SKM-1 treated with dmso at 0.1 percent for 144 hours (cell line): ENCODE data around the gene LPP.

Source experiments
- DNase-seq: peaks from one replicate; lab custom pipeline; 2025; ENCODE audit not compliant: unreplicated experiment; lab: John Stamatoyannopoulos, UW

Gene LPP

GRCh38 chr3:188889054-188889491 lies 735.1 kb downstream of the LPP start:
- DNase-seq, result no peak

GRCh38 chr3:188890572-188891270 lies 736.8 kb downstream of the LPP start:
- DNase-seq, result no peak

GRCh38 chr3:188899881-188900280 lies 745.9 kb downstream of the LPP start:
- DNase-seq, result no peak

DNA sequence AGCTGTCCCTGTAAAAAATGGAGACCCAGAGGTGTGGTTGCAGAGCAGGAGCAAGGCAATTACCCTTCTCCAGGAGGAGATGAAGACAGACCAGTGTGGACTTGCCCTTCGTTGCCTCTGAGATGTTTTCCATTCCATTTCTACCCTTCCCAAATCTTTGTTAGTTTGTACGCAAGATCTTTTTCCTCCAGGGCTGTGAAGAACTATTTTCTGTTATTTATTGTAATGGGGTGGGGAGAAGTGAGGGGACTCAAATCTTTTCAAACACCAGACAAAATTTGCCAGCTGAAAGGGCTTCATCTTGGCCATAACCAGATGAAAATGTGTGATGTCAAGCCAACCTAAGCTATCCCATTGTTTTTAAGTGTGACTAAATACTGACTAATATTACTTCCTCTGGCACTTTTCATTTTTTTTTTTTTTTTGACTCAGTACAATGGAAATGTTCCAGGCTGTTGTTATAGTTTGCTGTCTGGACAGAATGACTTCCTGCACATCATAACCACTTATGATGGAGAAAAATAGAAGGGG lies 746.5 kb downstream of the LPP start:
- DNase-seq, result no peak

GRCh38 chr3:188901126-188901525 lies 747.2 kb downstream of the LPP start:
- DNase-seq, result no peak

DNA sequence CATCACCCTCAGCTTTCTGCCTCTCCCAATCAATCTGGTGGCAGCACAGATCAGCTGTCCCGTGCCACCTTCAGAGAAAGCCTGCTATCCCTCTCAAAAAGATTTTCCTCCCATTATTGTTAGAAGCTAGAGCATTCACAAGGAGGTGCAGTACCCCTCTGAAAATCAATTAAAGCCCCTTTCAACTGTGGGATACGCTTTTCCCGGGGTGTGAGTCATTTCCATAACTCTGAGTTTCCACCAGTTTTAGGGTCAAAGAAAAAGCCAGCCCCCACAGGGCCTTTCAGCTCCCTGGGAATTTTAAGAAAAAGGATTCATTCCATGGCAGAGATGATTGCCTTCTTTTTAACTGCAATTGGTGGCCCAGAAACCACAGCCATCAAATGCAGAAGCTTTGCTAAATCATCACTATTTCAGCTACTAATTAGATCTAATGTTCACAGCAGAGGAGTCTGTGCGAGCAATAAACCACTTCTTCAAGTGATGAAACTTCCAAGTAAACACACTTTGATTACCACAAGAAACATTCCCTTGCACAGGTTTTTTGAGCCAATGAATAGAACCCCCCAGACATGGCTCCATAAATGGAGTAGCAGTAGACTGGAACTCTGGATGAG lies 747.8 kb downstream of the LPP start:
- DNase-seq, result no peak

DNA sequence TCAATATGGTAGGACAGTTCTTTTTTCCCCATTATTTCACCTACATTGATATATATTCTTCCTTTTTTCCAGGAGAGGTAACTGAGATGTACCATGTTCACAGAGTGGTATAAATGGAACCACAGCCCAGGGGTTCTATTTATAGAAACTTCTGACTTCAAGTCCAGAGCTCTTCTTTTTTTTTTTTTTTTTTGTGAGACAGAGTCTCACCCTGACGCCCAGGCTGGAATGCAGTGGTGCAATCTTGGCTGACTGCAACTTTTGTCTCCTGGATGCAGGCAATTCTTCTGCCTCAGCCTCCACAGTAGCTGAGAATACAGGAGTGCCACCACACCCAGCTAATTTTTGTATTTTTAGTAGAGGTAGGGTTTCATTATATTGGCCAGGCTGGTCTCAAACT lies 750.7 kb downstream of the LPP start:
- DNase-seq, result no peak

DNA sequence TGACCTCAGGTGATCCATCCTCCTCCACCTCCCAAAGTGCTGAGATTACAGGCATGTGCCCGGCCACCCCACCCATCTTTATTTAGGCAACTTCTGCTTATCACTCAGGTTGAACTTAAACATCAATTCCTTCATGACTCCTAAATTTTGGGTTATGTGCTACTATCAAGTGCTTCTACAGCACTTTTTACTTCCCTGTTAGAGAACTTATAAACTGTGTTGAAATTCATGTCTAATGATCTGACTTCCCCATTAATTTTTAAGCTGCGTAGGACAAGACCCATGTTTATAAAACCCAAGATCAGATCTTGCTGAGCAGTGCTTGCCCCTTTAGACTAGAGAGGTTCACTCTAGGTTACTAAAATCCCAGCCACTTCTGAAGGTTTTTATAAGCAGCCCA lies 751.6 kb downstream of the LPP start:
- DNase-seq, result no peak

DNA sequence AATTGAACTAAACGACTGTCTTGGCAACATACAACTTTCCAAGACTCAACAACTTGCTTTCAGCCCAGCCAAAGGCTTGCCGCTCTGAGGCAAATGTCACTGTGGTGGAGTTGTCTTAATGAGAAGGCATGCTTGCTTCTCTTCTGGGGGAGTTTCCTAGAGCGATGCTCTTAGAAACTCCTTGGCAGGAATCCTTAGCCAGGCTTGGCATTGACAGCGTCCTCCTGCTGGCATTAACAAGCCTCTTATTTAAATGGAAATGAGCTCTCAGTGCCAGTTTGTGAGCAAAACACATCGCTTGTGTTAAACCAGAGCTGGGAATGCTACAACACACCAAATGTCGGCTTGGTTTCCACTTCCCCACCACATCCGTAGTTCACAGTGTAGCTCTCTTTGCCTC lies 752.3 kb downstream of the LPP start:
- DNase-seq, result no peak

DNA sequence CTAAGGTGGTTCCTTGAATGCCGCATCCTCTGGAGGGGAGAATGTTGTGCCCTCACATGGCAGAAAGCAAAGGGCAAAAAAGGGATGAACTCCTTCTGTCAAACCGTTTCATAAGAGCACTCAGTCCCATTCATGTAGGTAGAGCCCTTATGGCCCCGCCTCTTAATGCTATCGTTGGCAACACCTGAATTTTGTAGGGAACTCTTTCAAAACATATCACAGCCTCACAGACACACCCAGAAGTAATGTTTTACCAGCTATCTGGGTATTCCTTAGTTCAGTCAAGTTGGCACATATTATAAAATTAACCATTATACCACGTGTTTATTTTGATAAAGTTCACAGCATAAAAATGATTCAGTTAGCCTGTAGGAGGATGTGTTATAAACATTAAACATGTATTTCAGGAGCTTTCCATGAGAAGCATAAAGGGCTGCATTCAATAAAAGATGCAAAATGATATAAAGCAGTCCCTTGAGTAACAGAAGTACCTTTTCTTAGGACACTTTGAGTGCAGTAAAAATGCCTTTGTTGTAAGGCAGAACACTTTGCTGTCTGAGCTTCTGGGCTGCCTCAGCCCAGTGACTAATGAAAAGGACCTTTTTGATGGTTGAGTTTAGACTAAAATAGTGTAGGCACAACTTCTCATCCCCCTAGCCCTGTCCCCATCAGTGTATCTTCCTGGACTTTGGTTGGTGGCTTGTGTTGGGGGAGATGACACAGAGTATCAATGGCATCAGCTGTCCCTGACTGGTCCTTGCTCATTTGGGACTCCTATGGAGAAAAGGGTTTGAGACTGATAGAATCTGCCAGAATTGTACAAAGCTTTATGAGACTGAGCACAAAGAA lies 754.3 kb downstream of the LPP start:
- no peak for DNase-seq

- DNase-seq, result no peak
Observed at GRCh38 chr3:188911026-188911850, 757.3 kb downstream of the LPP start.

- no peak for DNase-seq
Observed at GRCh38 chr3:188913084-188913483, 759.1 kb downstream of the LPP start.

DNA sequence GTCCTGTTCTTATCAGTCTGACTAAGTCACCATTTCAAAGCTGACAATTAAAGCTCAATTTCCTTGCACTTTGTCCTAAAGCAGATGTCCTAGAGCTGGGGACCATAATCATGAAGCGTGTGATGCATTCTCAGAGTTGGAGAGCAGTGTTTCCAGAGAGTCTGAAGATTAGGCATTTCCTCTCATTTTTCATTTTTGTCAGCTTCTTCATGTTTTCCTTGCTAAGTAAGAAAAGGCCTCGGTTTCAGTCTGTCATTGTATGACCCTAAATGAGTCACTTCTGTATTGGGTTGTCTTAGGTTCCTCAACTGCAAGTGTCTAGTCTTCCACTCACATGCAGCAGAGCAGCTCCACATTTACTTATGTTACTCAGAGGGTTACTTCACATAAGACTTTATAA lies 760.6 kb downstream of the LPP start:
- DNase-seq, result no peak

- no peak for DNase-seq
Observed at GRCh38 chr3:188915127-188915526, 761.2 kb downstream of the LPP start.

- peak; percentile 62 for DNase-seq
Observed at GRCh38 chr3:188916934-188917401, 763.0 kb downstream of the LPP start.

DNA sequence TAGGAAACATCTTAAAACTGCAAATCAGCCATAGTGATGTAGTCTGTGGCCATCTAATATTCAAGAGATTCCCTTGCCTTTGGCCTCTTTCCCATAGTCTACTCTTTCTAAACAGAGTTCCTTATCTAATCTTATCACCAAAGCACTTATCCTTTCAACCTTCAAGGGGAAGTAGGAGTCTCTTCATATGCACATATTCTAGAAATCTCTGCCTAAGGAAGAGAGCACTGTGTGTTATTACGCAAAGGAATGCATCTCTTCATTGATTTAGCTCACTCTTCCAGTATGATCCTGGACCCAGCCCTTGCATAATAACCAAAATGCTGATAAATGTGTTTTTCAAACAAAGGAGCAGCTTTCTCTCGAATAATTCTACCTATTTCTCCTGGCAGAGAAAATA lies 764.1 kb downstream of the LPP start:
- DNase-seq, result no peak

DNA sequence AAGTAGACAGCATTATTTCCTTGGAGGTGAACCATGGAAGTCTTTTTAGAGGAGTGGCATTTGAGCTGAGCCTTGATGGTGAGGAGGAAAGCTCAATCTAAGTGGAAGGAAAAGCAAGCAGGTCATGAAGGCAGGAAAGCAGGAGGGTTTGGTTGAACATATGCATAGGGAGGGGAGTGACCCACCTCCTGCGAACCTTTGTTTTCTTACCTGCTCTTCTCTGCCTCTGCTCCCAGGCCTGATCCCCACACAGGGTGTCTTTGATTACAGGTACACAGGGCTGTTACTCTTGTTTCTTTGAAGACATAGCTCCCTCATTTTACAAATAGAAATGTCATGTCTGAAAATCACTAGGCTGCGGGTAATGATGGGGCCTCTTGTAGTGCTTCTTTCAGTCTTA lies 769.7 kb downstream of the LPP start:
- no peak for DNase-seq

DNA sequence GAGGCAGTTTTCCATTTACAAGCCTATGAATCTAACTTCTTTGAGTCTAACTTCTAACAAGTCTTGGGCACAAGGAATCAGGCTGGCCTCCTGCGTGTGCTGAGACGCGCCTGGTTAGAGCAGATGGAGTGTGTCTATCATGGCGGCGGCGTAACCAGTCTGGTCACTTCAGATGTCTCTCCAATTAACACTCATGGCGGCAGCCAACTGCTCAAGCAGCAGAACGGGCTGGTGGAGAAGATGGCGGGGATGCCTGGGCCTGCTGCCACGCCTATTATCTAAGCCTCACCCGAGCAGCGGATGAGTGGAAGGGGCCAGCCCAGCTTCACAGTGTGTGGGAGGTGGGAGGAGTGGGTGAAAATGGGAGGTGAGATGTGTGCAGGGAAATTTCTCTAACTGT lies 771.4 kb downstream of the LPP start:
- no peak for DNase-seq

GRCh38 chr3:188926111-188926510 lies 772.2 kb downstream of the LPP start:
- no peak for DNase-seq

- DNase-seq, result no peak
Observed at GRCh38 chr3:188926741-188927511, 773.0 kb downstream of the LPP start.
